WTC11 (cell line): Measurements from ENCODE around the gene FAM53B. TPM values are rescaled to one million over a fixed set of nuclear protein-coding genes. Genes with fewer than 3 reads are reported as not detected.

Experiments
- ATAC-seq: fragments of 200-7000 bp; cut with Tn5 transposase; 2 replicates; pipeline ENCODE4 v1.10.0; 2021; ENCODE audit warnings: mild to moderate bottlenecking, moderate library complexity
- CTCF ChIA-PET: fragments of 300-600 bp; sonication (Branson Sonifier 250); formaldehyde crosslinking; loops from one replicate; lab custom pipeline; 2021; ENCODE audit warnings: antibody characterized with exemption; lab: Charles Lee
- POLR2A ChIA-PET: fragments of 350-600 bp; sonication (Branson Sonifier 250); formaldehyde crosslinking; loops from one replicate; lab custom pipeline; 2021; ENCODE audit warnings: antibody characterized with exemption; lab: Charles Lee
- DNase-seq: peaks from one replicate; pipeline ENCODE4 v3.0.0; 2021; ENCODE audit warnings: low spot score
- H3K27ac Mint-ChIP-seq: 2 replicates; pipeline ENCODE4 v1.8.0; 2021; ENCODE audit warnings: mixed read lengths
- H3K27me3 Mint-ChIP-seq: 2 replicates; pipeline ENCODE4 v1.8.0; 2021; ENCODE audit warnings: low read depth, mild to moderate bottlenecking, moderate library complexity, mixed read lengths
- H3K36me3 Mint-ChIP-seq: 2 replicates; pipeline ENCODE4 v1.8.0; 2021; ENCODE audit warnings: mixed read lengths
- H3K4me1 Mint-ChIP-seq: 2 replicates; pipeline ENCODE4 v1.8.0; 2022; ENCODE audit warnings: mixed read lengths
- H3K4me3 Mint-ChIP-seq: 2 replicates; pipeline ENCODE4 v1.8.0; 2021; ENCODE audit warnings: mild to moderate bottlenecking, moderate library complexity, mixed read lengths
- H3K9me3 Mint-ChIP-seq: 2 replicates; pipeline ENCODE4 v1.8.0; 2021; ENCODE audit warnings: mixed read lengths
- ATF2 ChIP-seq: sonication (generic); formaldehyde crosslinking; IDR thresholded peaks from 2 replicates; pipeline ENCODE4 v1.8.1; 2022; ENCODE audit warnings: low read depth, missing genetic modification reagents, borderline replicate concordance
- ATF3 ChIP-seq: sonication (generic); formaldehyde crosslinking; conservative IDR thresholded peaks from 2 replicates; pipeline ENCODE4 v1.8.1; 2022; ENCODE audit warnings: mild to moderate bottlenecking, missing genetic modification reagents
- CREB1 ChIP-seq: sonication (generic); formaldehyde crosslinking; IDR thresholded peaks from 2 replicates; pipeline ENCODE4 v1.8.0; 2023; ENCODE audit warnings: mild to moderate bottlenecking, missing genetic modification reagents
- E2F4 ChIP-seq: sonication (generic); formaldehyde crosslinking; IDR thresholded peaks from 2 replicates; pipeline ENCODE4 v1.8.1; 2022; ENCODE audit warnings: low read depth, mild to moderate bottlenecking, moderate library complexity, missing genetic modification reagents, borderline replicate concordance
- E2F5 ChIP-seq: sonication (generic); formaldehyde crosslinking; IDR thresholded peaks from 2 replicates; pipeline ENCODE4 v1.8.1; 2022; ENCODE audit warnings: mild to moderate bottlenecking, moderate library complexity, missing genetic modification reagents
- FOXK1 ChIP-seq: sonication (generic); formaldehyde crosslinking; IDR thresholded peaks from 2 replicates; pipeline ENCODE4 v1.8.0; 2022; ENCODE audit warnings: mild to moderate bottlenecking, moderate library complexity, missing genetic modification reagents
- GABPB1 ChIP-seq: sonication (generic); formaldehyde crosslinking; IDR thresholded peaks from 2 replicates; pipeline ENCODE4 v1.8.1; 2023; ENCODE audit warnings: mild to moderate bottlenecking, missing genetic modification reagents
- MXD4 ChIP-seq: fragments of 250-450 bp; sonication (Bioruptor Pico); IDR thresholded peaks from 2 replicates; pipeline ENCODE4 v1.8.0; 2021; ENCODE audit warnings: mild to moderate bottlenecking, moderate library complexity, borderline replicate concordance
- MYBL2 ChIP-seq: sonication (generic); formaldehyde crosslinking; IDR thresholded peaks from 2 replicates; pipeline ENCODE4 v1.8.1; 2023; ENCODE audit warnings: mild to moderate bottlenecking, moderate library complexity, missing genetic modification reagents
- NFE2L1 ChIP-seq: sonication (generic); formaldehyde crosslinking; IDR thresholded peaks from 2 replicates; pipeline ENCODE4 v1.8.1; 2023; ENCODE audit warnings: missing genetic modification reagents
- NFYB ChIP-seq: sonication (generic); formaldehyde crosslinking; conservative IDR thresholded peaks from 2 replicates; pipeline ENCODE4 v1.8.0; 2022; ENCODE audit warnings: low read depth, missing genetic modification reagents
- NR3C1 ChIP-seq: sonication (generic); formaldehyde crosslinking; conservative IDR thresholded peaks from 2 replicates; pipeline ENCODE4 v1.8.1; 2023; ENCODE audit warnings: low read depth, mild to moderate bottlenecking, missing genetic modification reagents
- PRDM15 ChIP-seq: sonication (generic); formaldehyde crosslinking; IDR thresholded peaks from 2 replicates; pipeline ENCODE4 v1.8.0; 2022; ENCODE audit warnings: missing genetic modification reagents
- RORB ChIP-seq: fragments of 250-450 bp; sonication (Bioruptor Pico); IDR thresholded peaks from 2 replicates; pipeline ENCODE4 v1.9.0; 2021; ENCODE audit warnings: mild to moderate bottlenecking
- STAT6 ChIP-seq: sonication (generic); formaldehyde crosslinking; conservative IDR thresholded peaks from 2 replicates; pipeline ENCODE4 v1.8.1; 2023; ENCODE audit warnings: mild to moderate bottlenecking, low read depth, missing genetic modification reagents, moderate library complexity
- TEAD4 ChIP-seq: sonication (generic); formaldehyde crosslinking; IDR thresholded peaks from 2 replicates; pipeline ENCODE4 v1.8.0; 2022; ENCODE audit warnings: mild to moderate bottlenecking, missing genetic modification reagents
- ZNF138 ChIP-seq: sonication (generic); formaldehyde crosslinking; conservative IDR thresholded peaks from 2 replicates; pipeline ENCODE4 v1.8.1; 2022; ENCODE audit warnings: mild to moderate bottlenecking, moderate library complexity, missing genetic modification reagents
- ZNF532 ChIP-seq: fragments of 250-450 bp; sonication (Bioruptor Pico); IDR thresholded peaks from 2 replicates; pipeline ENCODE4 v1.9.0; 2021; ENCODE audit warnings: mild to moderate bottlenecking, borderline replicate concordance
- total RNA-seq: library from RNA; stranded (reverse); gene quantifications from 3 replicates; pipeline ENCODE4 v1.2.3, GENCODE V29; 2021

Gene FAM53B
- total RNA-seq, 1 experiment from 2014 or later, result 21.3 TPM

- H3K9me3 Mint-ChIP-seq, result no peaks in the 10 kb centered on the region
- peak overlapping the region; percentile 70; the same call in 1 of the 2 replicates for H3K27ac Mint-ChIP-seq
- H3K4me3 Mint-ChIP-seq, result no peak overlapping the region
- no peaks in the 10 kb centered on the region for H3K27me3 Mint-ChIP-seq
- H3K4me1 Mint-ChIP-seq, result peaks cover 52% of the 10 kb centered on the region
- TF ChIP-seq NFE2L1 (CRISPR knock-in tag), result no peak
- TF ChIP-seq ZNF138 (CRISPR knock-in tag), result no peak
- no peak for TF ChIP-seq TEAD4 (CRISPR knock-in tag)
- TF ChIP-seq NR3C1 (CRISPR knock-in tag), result no peak
- TF ChIP-seq NFYB (CRISPR knock-in tag), result no peak
- TF ChIP-seq ATF3 (CRISPR knock-in tag), result no peak
- TF ChIP-seq PRDM15, result no peak
- no peak for TF ChIP-seq STAT6
- TF ChIP-seq MYBL2 (CRISPR knock-in tag), result no peak
- no peak for TF ChIP-seq CREB1 (CRISPR knock-in tag)
- no peak for TF ChIP-seq FOXK1
- TF ChIP-seq ZNF532 (CRISPR knock-in tag), result no peak
- no peak for TF ChIP-seq E2F5 (CRISPR knock-in tag)
- TF ChIP-seq GABPB1 (CRISPR knock-in tag), result no peak
- TF ChIP-seq E2F4 (CRISPR knock-in tag), result no peak
- TF ChIP-seq ATF2 (CRISPR knock-in tag), result no peak
- TF ChIP-seq MXD4 (CRISPR knock-in tag), result no peak
- TF ChIP-seq RORB (CRISPR knock-in tag), result no peak
- H3K36me3 Mint-ChIP-seq, result peaks cover 7% of the 10 kb centered on the region; the same call in 1 of the 2 replicates
- CTCF ChIA-PET, result interaction anchor here (1.0 to 5.0 kb wide), 5 partner anchors 13 to 317 kb away, joined by 3 to 46 read pairs (median 4); no protein-coding TSS in a partner anchor
- DNase-seq (no peak), ATAC-seq (no peak)
- POLR2A ChIA-PET, result no interaction called here
Observed at GRCh38 chr10:124705817-124706461, 38.2 kb downstream of the FAM53B start.
